ENCODE data around the gene C10orf88. TPM values are rescaled to one million over a fixed set of nuclear protein-coding genes. Genes with fewer than 3 reads are reported as not detected.

The C10orf88 gene
- total and polyA plus RNA-seq, 9 of the 15 experiments (the other 6 are each of a cell fraction or from before 2014, with no cell fraction given), result 2.5 to 9.6 (median 7.5) TPM

GRCh38 chr10:122894261-122894944 lies 59.6 kb downstream of the C10orf88 start (continued):
- TF ChIP-seq HDAC2 (IDR thresholded peaks at IDR 0.05) (0 out of 2 replicates have a peak, but pooled peaks have one; percentile 20), GTF3C2 (IDR thresholded peaks at IDR 0.05; ENCODE audit: borderline replicate concordance, extremely low read depth, insufficient read length) (no peak), KAT7 (CRISPR knock-in tag; IDR thresholded peaks at IDR 0.05; ENCODE audit: borderline replicate concordance) (no peak), ZNF384 (IDR thresholded peaks at IDR 0.05; ENCODE audit: low read depth, low read length) (0 out of 2 replicates have a peak, but pooled peaks have one; percentile 17)

GRCh38 chr10:122884166-122884565 lies 69.9 kb downstream of the C10orf88 start:
- no peaks in the 10 kb centered on the region for H4K20me1 ChIP-seq (replicated peaks; ENCODE audit: control insufficient read depth, insufficient read depth, low read length)
- no peak overlapping the region for H3K9ac ChIP-seq (ENCODE audit: insufficient read depth in 1 of 2, low read depth in 2 of 2, low read length in 2 of 2)
- no peak overlapping the region for H3K4me2 ChIP-seq (ENCODE audit: insufficient read depth, low read length)
- H3K9me1 ChIP-seq (ENCODE audit: control insufficient read depth, insufficient read depth, low read length), result peaks cover 3% of the 10 kb centered on the region
- in situ Hi-C loops (cut with MboI), result no loop called here
- WGBS (ENCODE audit: insufficient coverage, low coverage, missing lambda C conversion rate), result 100% methylated on average over 1 of the region's 1 CpG
- ATAC-seq (no peak), FAIRE-seq (no peak), DNase-seq (ENCODE audit: extremely low read depth in 1 of 4, low spot score in 3 of 4) (no peak)
- no peak overlapping the region for H3K27ac ChIP-seq (ENCODE audit: extremely low read depth, low read depth, low read length)
- peaks cover 11% of the 10 kb centered on the region for H3K79me2 ChIP-seq (ENCODE audit: control insufficient read depth, insufficient read depth, low read length)
- H3K36me3 ChIP-seq (ENCODE audit: control insufficient read depth, insufficient read depth, low read length), result peaks cover 14% of the 10 kb centered on the region; the same call in 2 of the 3 replicates
- no peak overlapping the region for H3K4me3 ChIP-seq
- CTCF ChIA-PET (ENCODE audit: low intra/inter-chr PET ratio), result no interaction called here
- no peaks in the 10 kb centered on the region for H3K9me3 ChIP-seq (replicated peaks; ENCODE audit: control insufficient read depth, insufficient read depth, low read depth, low read length)
- TF ChIP-seq NFIC (IDR thresholded peaks at IDR 0.05), result peak; percentile 47
- no peak for TF ChIP-seq MTA1 (IDR thresholded peaks at IDR 0.05; ENCODE audit: borderline replicate concordance)
- intact Hi-C loops (cut with micrococcal nuclease), result no loop called here
- POLR2A ChIA-PET, result interaction anchor here (0.7 kb wide), 1 partner anchor 209 kb away, joined by 4 read pairs; no protein-coding TSS in a partner anchor
- no peaks in the 10 kb centered on the region for H3K27me3 ChIP-seq (ENCODE audit: control insufficient read depth in 2 of 2, insufficient read depth in 2 of 2, low read length in 2 of 2)
- BruUV-seq (replicated peaks), result no TSS peak
- H3K4me1 ChIP-seq (replicated peaks in 1 of 2; ENCODE audit: control insufficient read depth in 2 of 2, insufficient read depth in 2 of 2, low read length in 2 of 2), result peaks cover 3 to 8% of the 10 kb centered on the region in 2 experiments; a peak in 3 of 5 replicates
- H2AFZ ChIP-seq (ENCODE audit: low read depth, low read length), result no peak overlapping the region
